Neutrophil (primary cell): ENCODE results near the gene RFNG.

ENCODE experiments used
- H3K27ac ChIP-seq: fragments of 200-600 bp; sonication (generic); 2 replicates; pipeline ENCODE4 v1.5.1; 2016; ENCODE audit warnings: mild to moderate bottlenecking, moderate library complexity
- H3K27me3 ChIP-seq: fragments of 200-600 bp; sonication (generic); 2 replicates; pipeline ENCODE4 v1.6.0; 2016; ENCODE audit warnings: mild to moderate bottlenecking
- H3K36me3 ChIP-seq: fragments of 200-600 bp; sonication (generic); 2 replicates; pipeline ENCODE4 v1.5.1; 2017
- H3K4me1 ChIP-seq, 2 experiments: fragments of 200-600 bp in 1 of 2; sonication (generic) in 1 of 2; 1 replicate in 1 of 2; 2 replicates in 1 of 2; pipeline versions ENCODE4 v1.5.1 to v1.6.1; 2013 to 2016; ENCODE audit warnings: low read depth in 1 of 2, low read length in 1 of 2, mild to moderate bottlenecking in 1 of 2, moderate library complexity in 1 of 2; ENCODE audit not compliant: control insufficient read depth in 1 of 2, insufficient read depth in 1 of 2
- H3K4me3 ChIP-seq, 2 experiments: fragments of 200-600 bp in 1 of 2; sonication (generic) in 1 of 2; 1 replicate in 1 of 2; 2 replicates in 1 of 2; pipeline ENCODE4 v1.5.1; 2013 to 2016; ENCODE audit warnings: low read depth in 1 of 2, low read length in 1 of 2, mild to moderate bottlenecking in 1 of 2, moderate library complexity in 1 of 2
- H3K9me3 ChIP-seq: fragments of 200-600 bp; sonication (generic); 2 replicates; pipeline ENCODE4 v1.5.1; 2016
- CTCF ChIP-seq: fragments of 200-600 bp; sonication (generic); IDR thresholded peaks from 2 replicates; pipeline ENCODE4 v1.5.1; 2016; ENCODE audit warnings: antibody characterized with exemption

RFNG gene

GRCh38 chr17:82051776-82052637, at the start of gene RFNG, which contains the start of gene GPS1:
Gene RFNG, minus strand, starts transcription at chr17:82051811. Its CDS starts 45 bp downstream, at chr17:82051766.
Gene GPS1, plus strand, starts transcription at chr17:82051898. Its CDS starts 34 bp downstream, at chr17:82051932.
- Histone ChIP-seq H3K4me3 (peak within 1 kb of the TSS; percentile 64 to 65), H3K4me1 (peaks cover 15 to 21% of the 10 kb centered on the region in 2 experiments), H3K36me3 (peaks cover 62% of the 10 kb centered on the region), H3K27ac (peak within 1 kb of the TSS; percentile 57), H3K9me3 (no peaks in the 10 kb centered on the region), H3K27me3 (no peaks in the 10 kb centered on the region)
- no peak for TF ChIP-seq CTCF

- Histone ChIP-seq H3K27me3 (peaks cover 15% of the 10 kb centered on the region), H3K4me3 (no peak overlapping the region), H3K27ac (no peak overlapping the region), H3K9me3 (no peaks in the 10 kb centered on the region), H3K36me3 (no peaks in the 10 kb centered on the region), H3K4me1 (peaks cover 38 to 54% of the 10 kb centered on the region in 2 experiments)
- no peak for TF ChIP-seq CTCF
These were observed 49.7 kb upstream of the RFNG start for GRCh38 chr17:82101301-82101715.

- Histone ChIP-seq H3K9me3 (no peaks in the 10 kb centered on the region), H3K27ac (no peak overlapping the region), H3K4me3 (no peak overlapping the region), H3K36me3 (no peaks in the 10 kb centered on the region), H3K27me3 (peaks cover 15% of the 10 kb centered on the region), H3K4me1 (peaks cover 32 to 48% of the 10 kb centered on the region in 2 experiments)
- no peak for TF ChIP-seq CTCF
These were observed 49.1 kb upstream of the RFNG start for GRCh38 chr17:82100502-82101298.

- Histone ChIP-seq H3K4me3 (peak overlapping the region; percentile 65 to 75), H3K36me3 (no peaks in the 10 kb centered on the region), H3K27me3 (peaks cover 15% of the 10 kb centered on the region), H3K4me1 (peaks cover 28 to 39% of the 10 kb centered on the region in 2 experiments), H3K27ac (peak overlapping the region; percentile 81), H3K9me3 (no peaks in the 10 kb centered on the region)
- TF ChIP-seq CTCF = no peak
These were observed 47.5 kb upstream of the RFNG start for GRCh38 chr17:82098939-82099763.
